NCI-H1930 (cell line): ENCODE measurements around the gene TTLL13.
A peak's percentile ranks its signal among the peaks of the same experiment; 100 is the strongest.
"Not testable (repeated sequence)": the region's sequence is repeated elsewhere in the genome, so short reads cannot be mapped to it uniquely, and the experiment has no call there.

Experiments
- DNase-seq, 2 experiments: peaks; one replicate each; lab custom pipeline; 2025; lab: John Stamatoyannopoulos, UW

The TTLL13 gene

GRCh38 chr15:90239371-90239770 is 10.0 kb upstream of the TTLL13 start:
- DNase-seq, result no peak

GRCh38 chr15:90240856-90241255 is 8.5 kb upstream of the TTLL13 start:
- DNase-seq, result no peak

GRCh38 chr15:90241343-90242192 is 7.8 kb upstream of the TTLL13 start:
- DNase-seq, result no peak

GRCh38 chr15:90243943-90244639 is 5.3 kb upstream of the TTLL13 start:
- no peak for DNase-seq

- no peak for DNase-seq
These were observed 560 bp upstream of the TTLL13 start for GRCh38 chr15:90248789-90249202.

- no peak for DNase-seq
These were observed 8.4 kb downstream of the TTLL13 start for GRCh38 chr15:90257776-90258175.

- DNase-seq, result no peak
These were observed 10.2 kb downstream of the TTLL13 start for GRCh38 chr15:90259524-90259923.

- not testable (repeated sequence) for DNase-seq
These were observed 11.4 kb downstream of the TTLL13 start for GRCh38 chr15:90260731-90261130.

GRCh38 chr15:90261811-90262210 is 12.5 kb downstream of the TTLL13 start:
- DNase-seq, result no peak

GRCh38 chr15:90262426-90262825 is 13.1 kb downstream of the TTLL13 start:
- DNase-seq, result no peak

- no peak for DNase-seq
These were observed 15.3 kb downstream of the TTLL13 start for GRCh38 chr15:90264671-90265070.

- DNase-seq, result peak; percentile 62 to 63
These were observed 16.1 kb downstream of the TTLL13 start, which contains the start of gene NGRN for GRCh38 chr15:90265271-90266060. Gene NGRN (plus strand): TSS chr15:90265672. CDS start chr15:90265713, 41 bp downstream.

GRCh38 chr15:90266061-90266431 is 16.7 kb downstream of the TTLL13 start:
- peak in 1 of 2 experiments; percentile 5 for DNase-seq

- no peak for DNase-seq
These were observed 17.1 kb downstream of the TTLL13 start for GRCh38 chr15:90266485-90266884.

- DNase-seq, result no peak
These were observed 19.1 kb downstream of the TTLL13 start for GRCh38 chr15:90268415-90268814.

GRCh38 chr15:90270502-90271150 is 21.3 kb downstream of the TTLL13 start:
- DNase-seq, result no peak

- no peak for DNase-seq
These were observed 22.3 kb downstream of the TTLL13 start for GRCh38 chr15:90271459-90272166.

GRCh38 chr15:90278467-90278866 is 29.1 kb downstream of the TTLL13 start:
- not testable (repeated sequence) for DNase-seq

GRCh38 chr15:90280743-90281142 is 31.4 kb downstream of the TTLL13 start:
- DNase-seq, result not testable (repeated sequence)

- DNase-seq, result not testable (repeated sequence)
These were observed 32.3 kb downstream of the TTLL13 start for GRCh38 chr15:90281637-90282036.

GRCh38 chr15:90286678-90287077 is 37.3 kb downstream of the TTLL13 start:
- DNase-seq, result no peak
